Peyer's patch (tissue), 4 donors: ENCODE measurements around the gene ERCC2. TPM values are rescaled to one million over a fixed set of nuclear protein-coding genes. Genes with fewer than 3 reads are reported as not detected.

ENCODE experiments used
- DNase-seq, 3 donors: peaks; one replicate each; pipeline ENCODE4 v3.0.0-alpha.2; 2017 to 2019
- H3K27ac ChIP-seq, 4 donors: fragments of 200-600 bp; sonication (generic); one replicate each; pipeline ENCODE4 v1.5.1; 2016 to 2019
- H3K27me3 ChIP-seq, 2 donors: fragments of 200-600 bp; sonication (generic); one replicate each; pipeline ENCODE4 v1.5.1; 2019
- H3K36me3 ChIP-seq, 3 donors: fragments of 200-600 bp; sonication (generic); one replicate each; pipeline ENCODE4 v1.5.1; 2016 to 2019
- H3K4me1 ChIP-seq, 4 donors: fragments of 200-600 bp; sonication (generic); one replicate each; pipeline ENCODE4 v1.5.1; 2016 to 2019
- H3K4me3 ChIP-seq, 4 donors: fragments of 200-600 bp; sonication (generic); 1 replicate in 3 of 4; 2 replicates in 1 of 4; pipeline ENCODE4 v1.5.1; 2016 to 2019; ENCODE audit warnings: mild to moderate bottlenecking in 1 of 4
- H3K9me3 ChIP-seq, 4 donors: fragments of 200-600 bp; sonication (generic); one replicate each; pipeline ENCODE4 v1.5.1; 2016 to 2019; ENCODE audit warnings: mild to moderate bottlenecking in 1 of 4
- CTCF ChIP-seq, 6 experiments: fragments of 450-650 bp in 4 of 6; fragments of 200-600 bp in 2 of 6; sonication (generic) in 1 of 6; IDR thresholded peaks; one replicate each; pipeline ENCODE4 v1.5.1; 2017 to 2019; ENCODE audit warnings: antibody characterized with exemption in 6 of 6, mild to moderate bottlenecking in 3 of 6, moderate library complexity in 1 of 6
- POLR2A ChIP-seq, 2 donors: fragments of 450-650 bp; IDR thresholded peaks; one replicate each; pipeline ENCODE4 v1.5.1; 2017; ENCODE audit warnings: antibody characterized with exemption in 2 of 2, mild to moderate bottlenecking in 2 of 2, moderate library complexity in 2 of 2
- total RNA-seq, 4 donors: library from RNA; depleted of rRNA; stranded (reverse); fragments of >200 nt; gene quantifications; one replicate each; pipeline ENCODE4 v1.1.0, GENCODE V29; 2016

The ERCC2 gene
- total RNA-seq, 4 donors from 2014 or later: 12.3 to 23.9 (median 14.3) TPM

GRCh38 chr19:45376045-45376724, 5.8 kb upstream of the ERCC2 start:
- Histone ChIP-seq H3K27ac (no peak overlapping the region), H3K4me3 (no peak overlapping the region), H3K4me1 (peaks cover 0 to 2% (median 0%) of the 10 kb centered on the region in 4 donors), H3K27me3 (no peaks in the 10 kb centered on the region), H3K9me3 (no peaks in the 10 kb centered on the region), H3K36me3 (no peaks in the 10 kb centered on the region)
- no peak for DNase-seq
- no peak for TF ChIP-seq POLR2A (IDR thresholded peaks at IDR 0.05)
- no peak for TF ChIP-seq CTCF (IDR thresholded peaks at IDR 0.05)

- H3K4me1 ChIP-seq: peaks cover 0 to 12% (median 0%) of the 10 kb centered on the region in 4 donors
- H3K4me3 ChIP-seq: no peak overlapping the region
- peaks cover 0 to 2% (median 0%) of the 10 kb centered on the region in 3 donors for H3K36me3 ChIP-seq
- DNase-seq: no peak
- H3K9me3 ChIP-seq: no peaks in the 10 kb centered on the region
- H3K27ac ChIP-seq: no peak overlapping the region
- TF ChIP-seq CTCF (IDR thresholded peaks at IDR 0.05): no peak
- no peak for TF ChIP-seq POLR2A (IDR thresholded peaks at IDR 0.05)
- no peaks in the 10 kb centered on the region for H3K27me3 ChIP-seq
Observed at GRCh38 chr19:45368737-45369340, 1.5 kb downstream of the ERCC2 start.

- H3K4me1 ChIP-seq: peaks cover 0 to 12% (median 0%) of the 10 kb centered on the region in 4 donors
- DNase-seq: no peak
Observed at GRCh38 chr19:45368127-45368526, 2.2 kb downstream of the ERCC2 start.

GRCh38 chr19:45364696-45365095, 5.7 kb downstream of the ERCC2 start:
- TF ChIP-seq POLR2A (IDR thresholded peaks at IDR 0.05) (no peak), CTCF (IDR thresholded peaks at IDR 0.05) (no peak)
- Histone ChIP-seq H3K27me3 (no peaks in the 10 kb centered on the region), H3K9me3 (no peaks in the 10 kb centered on the region), H3K4me3 (no peak overlapping the region), H3K4me1 (peaks cover 0 to 3% (median 0%) of the 10 kb centered on the region in 4 donors), H3K27ac (no peak overlapping the region), H3K36me3 (peaks cover 0 to 12% (median 0%) of the 10 kb centered on the region in 3 donors)
- no peak for DNase-seq

More at GRCh38 chr19:45368127-45368526, 2.2 kb downstream of the ERCC2 start:
- no peaks in the 10 kb centered on the region for H3K9me3 ChIP-seq
- TF ChIP-seq CTCF (IDR thresholded peaks at IDR 0.05) (no peak), POLR2A (IDR thresholded peaks at IDR 0.05) (no peak)
- H3K4me3 ChIP-seq: no peak overlapping the region
- no peaks in the 10 kb centered on the region for H3K27me3 ChIP-seq
- peaks cover 0 to 6% (median 0%) of the 10 kb centered on the region in 3 donors for H3K36me3 ChIP-seq
- H3K27ac ChIP-seq: no peak overlapping the region

GRCh38 chr19:45363861-45364459, 6.4 kb downstream of the ERCC2 start:
- Histone ChIP-seq H3K4me1 (no peaks in the 10 kb centered on the region), H3K27ac (no peak overlapping the region), H3K4me3 (no peak overlapping the region), H3K27me3 (no peaks in the 10 kb centered on the region), H3K9me3 (no peaks in the 10 kb centered on the region), H3K36me3 (peaks cover 0 to 12% (median 0%) of the 10 kb centered on the region in 3 donors)
- TF ChIP-seq POLR2A (IDR thresholded peaks at IDR 0.05) (no peak), CTCF (IDR thresholded peaks at IDR 0.05) (no peak)
- DNase-seq: no peak
